K562 (cell line): Measurements from ENCODE around the gene SERTAD3. TPM values are rescaled to one million over a fixed set of nuclear protein-coding genes. Genes with fewer than 3 reads are reported as not detected.
A peak's percentile ranks its signal among the peaks of the same experiment; 100 is the strongest.

Experiments used
- ARID3B ChIP-seq: fragments of 250-450 bp; sonication (Bioruptor Pico); IDR thresholded peaks from 2 replicates; pipeline ENCODE4 v1.4.0; 2020; ENCODE audit warnings: borderline replicate concordance
- ARNT ChIP-seq, 2 experiments: fragments of 450-650 bp; IDR thresholded peaks; 2 replicates each; pipeline ENCODE4 v1.6.1; 2016; ENCODE audit warnings: mild to moderate bottlenecking in 1 of 2
- CBX1 ChIP-seq: sonication (generic); IDR thresholded peaks from 2 replicates; pipeline ENCODE4 v1.6.1; 2016; ENCODE audit warnings: antibody characterized with exemption, low read depth, mild to moderate bottlenecking
- CHCHD3 ChIP-seq: fragments of 250-450 bp; sonication (Bioruptor Pico); IDR thresholded peaks from 2 replicates; pipeline ENCODE4 v2.1.2; 2022; ENCODE audit warnings: mild to moderate bottlenecking
- CTCFL ChIP-seq: IDR thresholded peaks from 2 replicates; pipeline ENCODE4 v1.6.1; 2011; ENCODE audit warnings: borderline replicate concordance, low read depth, mild to moderate bottlenecking, moderate library complexity, low read length; ENCODE audit not compliant: insufficient read depth, poor library complexity, severe bottlenecking
- FOSL1 ChIP-seq: fragments of 200-800 bp; sonication (Bioruptor generic); conservative IDR thresholded peaks from 2 replicates; pipeline ENCODE4 v1.6.1; 2016; ENCODE audit warnings: missing genetic modification characterization, missing compliant biosample characterization
- GABPB1 ChIP-seq: sonication (generic); formaldehyde crosslinking; IDR thresholded peaks from 2 replicates; pipeline ENCODE4 v1.8.0; 2022; ENCODE audit warnings: mild to moderate bottlenecking, missing genetic modification reagents
- GATAD2A ChIP-seq: fragments of 450-650 bp; IDR thresholded peaks from 2 replicates; pipeline ENCODE4 v1.6.1; 2017
- MAFK ChIP-seq: IDR thresholded peaks from 2 replicates; pipeline ENCODE4 v1.6.1; 2011; ENCODE audit warnings: low read length, improper control_type of control experiment
- POLR2AphosphoS5 ChIP-seq: IDR thresholded peaks from 2 replicates; pipeline ENCODE4 v1.6.1; 2011; ENCODE audit warnings: mild to moderate bottlenecking, low read depth, low read length, moderate library complexity; ENCODE audit not compliant: control insufficient read depth, insufficient read depth
- POLR3A ChIP-seq: IDR thresholded peaks from 2 replicates; pipeline ENCODE4 v1.6.1; 2011; ENCODE audit warnings: borderline replicate concordance, mild to moderate bottlenecking, moderate library complexity; ENCODE audit not compliant: insufficient read length, insufficient read depth; ENCODE audit errors: extremely low read depth
- PPARD ChIP-seq: fragments of 250-450 bp; sonication (Bioruptor Pico); IDR thresholded peaks from 2 replicates; pipeline ENCODE4 v1.8.0; 2022; ENCODE audit warnings: inconsistent platforms, mild to moderate bottlenecking, moderate library complexity
- PTBP1 ChIP-seq: fragments of 200-400 bp; formaldehyde crosslinking; IDR thresholded peaks from 2 replicates; pipeline ENCODE4 v1.6.1; 2017; ENCODE audit warnings: low read depth, low read length
- ZFP30 ChIP-seq: fragments of 250-450 bp; sonication (Bioruptor Pico); IDR thresholded peaks from 2 replicates; pipeline ENCODE4 v1.8.0; 2022; ENCODE audit warnings: moderate library complexity, mild to moderate bottlenecking, inconsistent platforms, borderline replicate concordance
- ZNF143 ChIP-seq: sonication (generic); formaldehyde crosslinking; IDR thresholded peaks from 2 replicates; pipeline ENCODE4 v1.9.0; 2022; ENCODE audit warnings: mild to moderate bottlenecking, missing genetic modification reagents
- ZNF23 ChIP-seq: fragments of 250-450 bp; sonication (Bioruptor Pico); IDR thresholded peaks from 2 replicates; pipeline ENCODE4 v1.4.0; 2020; ENCODE audit warnings: mild to moderate bottlenecking
- ZNF280A ChIP-seq: fragments of 450-650 bp; IDR thresholded peaks from 2 replicates; pipeline ENCODE4 v1.6.1; 2018; ENCODE audit warnings: mild to moderate bottlenecking, low read depth; ENCODE audit not compliant: partially characterized antibody
- ZNF644 ChIP-seq: fragments of 200-800 bp; sonication (Bioruptor generic); IDR thresholded peaks from 2 replicates; pipeline ENCODE4 v1.6.1; 2016; ENCODE audit warnings: low read depth, missing genetic modification characterization, missing compliant biosample characterization
- ZNF764 ChIP-seq: fragments of 250-450 bp; sonication (Bioruptor Pico); IDR thresholded peaks from 2 replicates; pipeline ENCODE4 v1.4.0; 2020; ENCODE audit warnings: low read depth, mild to moderate bottlenecking, moderate library complexity
- ZNF77 ChIP-seq: fragments of 250-450 bp; sonication (Bioruptor Pico); IDR thresholded peaks from 2 replicates; pipeline ENCODE4 v1.5.0; 2020
- ZNF830 ChIP-seq: fragments of 250-450 bp; sonication (Bioruptor Pico); IDR thresholded peaks from 2 replicates; pipeline ENCODE4 v1.5.0; 2021; ENCODE audit warnings: mild to moderate bottlenecking
- ZZZ3 ChIP-seq: fragments of 450-650 bp; IDR thresholded peaks from 2 replicates; pipeline ENCODE4 v1.6.1; 2016; ENCODE audit warnings: antibody characterized with exemption, mild to moderate bottlenecking, moderate library complexity
- polyA plus RNA-seq, 8 experiments: library from polyadenylated mRNA; depleted of rRNA in 4 of 8; stranded (reverse) in 5 of 8; unstranded in 3 of 8; fragments of >200 nt; fragmentation: Nextera tagmentation in 2 of 8; fragmentation: Illumina TruSeq in 1 of 8; extraction: Ambion mirVana in 2 of 8; extraction: Trizol in 1 of 8; gene quantifications; 2 replicates each; pipeline versions ENCODE4 v1.2.1 to v1.2.3, GENCODE V29; 2011 to 2014; ENCODE audit warnings: inconsistent platforms in 1 of 8, missing spikeins in 1 of 8
- total RNA-seq, 7 experiments: library from RNA; depleted of rRNA in 6 of 7; stranded (reverse); fragments of >200 nt in 6 of 7; fragmentation: Illumina TruSeq in 2 of 7; extraction: Trizol in 2 of 7; gene quantifications; 2 replicates each; pipeline versions ENCODE4 v1.2.1 to v1.2.3, GENCODE V29; 2011 to 2021; ENCODE audit warnings: low replicate concordance in 1 of 7

The SERTAD3 gene
- total and polyA plus RNA-seq, 9 of the 15 experiments (the other 6 are each of a cell fraction or from before 2014, with no cell fraction given), result 5.4 to 28.9 (median 17.5) TPM

GRCh38 chr19:40420766-40421765 is 23.1 kb downstream of the SERTAD3 start (continued):
- TF ChIP-seq ZNF830 (CRISPR knock-in tag), result 0 out of 2 replicates have a peak, but pooled peaks have one; percentile 66
- TF ChIP-seq GABPB1 (CRISPR knock-in tag), result peak; percentile 77
- TF ChIP-seq PPARD (CRISPR knock-in tag), result no peak
- no peak for TF ChIP-seq ARID3B (CRISPR knock-in tag)
- TF ChIP-seq ZNF280A, result no peak
- peak; percentile 74; the same call in 1 of the 2 replicates for TF ChIP-seq CBX1
- no peak for TF ChIP-seq CTCFL
- no peak for TF ChIP-seq ZNF764
- no peak for TF ChIP-seq POLR3A
- no peak for TF ChIP-seq PTBP1
- no peak for TF ChIP-seq CHCHD3
- TF ChIP-seq FOSL1 (tag), result peak; percentile 77
- peak; percentile 93 for TF ChIP-seq GATAD2A
- no peak for TF ChIP-seq ZNF644 (tag)
- TF ChIP-seq ZNF77 (CRISPR knock-in tag), result no peak
- no peak for TF ChIP-seq ZNF143 (CRISPR knock-in tag)
- no peak for TF ChIP-seq ZZZ3
- TF ChIP-seq ZFP30, result no peak
- peak; percentile 64 for TF ChIP-seq POLR2AphosphoS5
- TF ChIP-seq ARNT (IDR thresholded peaks at IDR 0.05), result no peak
- TF ChIP-seq ZNF23 (CRISPR knock-in tag), result no peak
- TF ChIP-seq MAFK, result no peak
